SU-DHL-6 (cell line): Measurements from ENCODE around the gene CTPS1.

Experiments used
- EZH2phosphoT487 ChIP-seq: fragments of 200-600 bp; sonication (generic), shearing (Covaris generic); conservative IDR thresholded peaks from 2 replicates; pipeline ENCODE4 v1.6.1; 2018; ENCODE audit warnings: mild to moderate bottlenecking, antibody characterized with exemption, low read length, moderate library complexity, mixed read lengths
- TF ChIP-seq, protein P1 (sequence below): fragments of 200-600 bp; sonication (generic); IDR thresholded peaks from one replicate; pipeline ENCODE4 v1.5.1; 2017; ENCODE audit warnings: antibody characterized with exemption, mild to moderate bottlenecking, low read length, moderate library complexity; ENCODE audit not compliant: insufficient read depth, poor library complexity, severe bottlenecking

DNA sequence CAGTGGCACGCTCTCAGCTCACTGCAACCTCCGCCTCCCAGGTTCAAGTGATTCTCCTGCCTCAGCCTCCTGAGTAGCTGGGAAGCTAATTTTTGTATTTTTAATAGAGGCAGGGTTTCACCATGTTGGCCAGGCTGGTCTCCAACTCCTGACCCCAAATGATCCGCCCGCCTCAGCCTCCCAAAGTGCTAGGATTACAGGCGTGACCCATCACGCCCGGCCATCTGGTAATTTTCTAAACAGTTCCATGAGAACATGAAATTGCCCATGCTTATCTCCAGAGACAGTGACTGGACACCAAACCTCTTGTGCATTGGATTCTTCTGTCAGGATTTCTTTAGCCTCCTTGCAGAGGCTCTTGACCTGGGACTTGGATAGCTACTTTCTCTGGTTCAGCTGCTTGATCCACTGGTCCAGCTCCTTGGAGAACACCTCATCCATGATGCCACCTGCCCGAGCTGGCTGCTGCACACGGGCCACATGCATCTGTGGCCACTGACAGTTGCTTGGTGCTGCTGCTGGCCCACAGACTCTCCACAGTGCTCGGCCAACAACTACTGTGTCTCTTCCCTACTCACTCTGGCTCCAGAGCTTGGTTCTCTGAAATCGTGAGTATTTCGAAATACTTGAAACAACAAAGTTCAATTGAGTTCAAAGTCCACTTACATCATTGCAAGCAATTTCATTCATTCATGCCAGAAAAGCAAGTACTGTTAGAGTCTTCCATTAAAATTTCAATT, 40.0 kb upstream of the CTPS1 start:
- TF ChIP-seq, protein P1, sequence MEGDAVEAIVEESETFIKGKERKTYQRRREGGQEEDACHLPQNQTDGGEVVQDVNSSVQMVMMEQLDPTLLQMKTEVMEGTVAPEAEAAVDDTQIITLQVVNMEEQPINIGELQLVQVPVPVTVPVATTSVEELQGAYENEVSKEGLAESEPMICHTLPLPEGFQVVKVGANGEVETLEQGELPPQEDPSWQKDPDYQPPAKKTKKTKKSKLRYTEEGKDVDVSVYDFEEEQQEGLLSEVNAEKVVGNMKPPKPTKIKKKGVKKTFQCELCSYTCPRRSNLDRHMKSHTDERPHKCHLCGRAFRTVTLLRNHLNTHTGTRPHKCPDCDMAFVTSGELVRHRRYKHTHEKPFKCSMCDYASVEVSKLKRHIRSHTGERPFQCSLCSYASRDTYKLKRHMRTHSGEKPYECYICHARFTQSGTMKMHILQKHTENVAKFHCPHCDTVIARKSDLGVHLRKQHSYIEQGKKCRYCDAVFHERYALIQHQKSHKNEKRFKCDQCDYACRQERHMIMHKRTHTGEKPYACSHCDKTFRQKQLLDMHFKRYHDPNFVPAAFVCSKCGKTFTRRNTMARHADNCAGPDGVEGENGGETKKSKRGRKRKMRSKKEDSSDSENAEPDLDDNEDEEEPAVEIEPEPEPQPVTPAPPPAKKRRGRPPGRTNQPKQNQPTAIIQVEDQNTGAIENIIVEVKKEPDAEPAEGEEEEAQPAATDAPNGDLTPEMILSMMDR: no peak
- no peak for TF ChIP-seq EZH2phosphoT487
